GM10266 (cell line): ENCODE results near the gene CLIC1.

Experiments used
- DNase-seq: peaks from one replicate; pipeline ENCODE4 v3.0.0; 2012; ENCODE audit errors: extremely low spot score
- TF ChIP-seq, protein P1 (sequence below): IDR thresholded peaks from 2 replicates; pipeline ENCODE4 v1.5.1; 2012; ENCODE audit warnings: mild to moderate bottlenecking, low read depth; ENCODE audit not compliant: control insufficient read depth, insufficient read depth; ENCODE audit errors: missing control alignments

Gene CLIC1

DNA sequence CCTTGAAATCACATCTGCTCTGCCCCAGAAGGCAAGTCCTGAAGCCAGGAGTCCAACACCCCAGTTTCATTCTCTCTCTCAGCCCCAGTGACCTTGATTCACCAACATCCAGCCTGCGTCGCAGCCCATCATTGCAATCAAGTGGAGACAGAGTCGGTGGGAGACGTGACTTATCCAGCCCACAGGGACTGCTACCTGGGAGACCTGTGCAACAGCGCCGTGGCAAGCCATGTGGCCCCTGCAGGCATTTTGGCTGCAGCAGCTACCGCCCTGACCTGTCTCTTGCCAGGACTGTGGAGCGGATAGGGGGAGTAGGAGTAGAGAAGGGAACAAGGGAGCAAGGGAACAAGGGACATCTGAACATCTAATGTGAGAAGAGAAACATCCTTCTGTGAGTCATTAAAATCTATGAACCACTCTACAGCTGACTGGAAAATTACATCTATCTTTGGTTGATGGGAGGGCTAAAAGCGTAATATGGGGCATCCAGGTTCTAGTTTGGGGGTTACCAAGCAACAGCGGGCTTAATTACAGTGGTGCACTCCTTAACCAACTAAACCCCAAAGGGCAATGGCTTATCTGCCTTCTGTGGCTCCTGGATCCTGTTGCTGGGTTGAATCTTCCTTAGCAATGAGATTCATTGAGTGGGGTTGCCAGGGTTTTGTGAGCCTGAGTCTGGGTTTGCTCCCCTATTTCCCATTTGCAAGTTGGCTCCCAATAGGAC, 18.7 kb downstream of the CLIC1 start:
- DNase-seq, result no peak
- TF ChIP-seq, protein P1, sequence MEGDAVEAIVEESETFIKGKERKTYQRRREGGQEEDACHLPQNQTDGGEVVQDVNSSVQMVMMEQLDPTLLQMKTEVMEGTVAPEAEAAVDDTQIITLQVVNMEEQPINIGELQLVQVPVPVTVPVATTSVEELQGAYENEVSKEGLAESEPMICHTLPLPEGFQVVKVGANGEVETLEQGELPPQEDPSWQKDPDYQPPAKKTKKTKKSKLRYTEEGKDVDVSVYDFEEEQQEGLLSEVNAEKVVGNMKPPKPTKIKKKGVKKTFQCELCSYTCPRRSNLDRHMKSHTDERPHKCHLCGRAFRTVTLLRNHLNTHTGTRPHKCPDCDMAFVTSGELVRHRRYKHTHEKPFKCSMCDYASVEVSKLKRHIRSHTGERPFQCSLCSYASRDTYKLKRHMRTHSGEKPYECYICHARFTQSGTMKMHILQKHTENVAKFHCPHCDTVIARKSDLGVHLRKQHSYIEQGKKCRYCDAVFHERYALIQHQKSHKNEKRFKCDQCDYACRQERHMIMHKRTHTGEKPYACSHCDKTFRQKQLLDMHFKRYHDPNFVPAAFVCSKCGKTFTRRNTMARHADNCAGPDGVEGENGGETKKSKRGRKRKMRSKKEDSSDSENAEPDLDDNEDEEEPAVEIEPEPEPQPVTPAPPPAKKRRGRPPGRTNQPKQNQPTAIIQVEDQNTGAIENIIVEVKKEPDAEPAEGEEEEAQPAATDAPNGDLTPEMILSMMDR, result no peak

DNA sequence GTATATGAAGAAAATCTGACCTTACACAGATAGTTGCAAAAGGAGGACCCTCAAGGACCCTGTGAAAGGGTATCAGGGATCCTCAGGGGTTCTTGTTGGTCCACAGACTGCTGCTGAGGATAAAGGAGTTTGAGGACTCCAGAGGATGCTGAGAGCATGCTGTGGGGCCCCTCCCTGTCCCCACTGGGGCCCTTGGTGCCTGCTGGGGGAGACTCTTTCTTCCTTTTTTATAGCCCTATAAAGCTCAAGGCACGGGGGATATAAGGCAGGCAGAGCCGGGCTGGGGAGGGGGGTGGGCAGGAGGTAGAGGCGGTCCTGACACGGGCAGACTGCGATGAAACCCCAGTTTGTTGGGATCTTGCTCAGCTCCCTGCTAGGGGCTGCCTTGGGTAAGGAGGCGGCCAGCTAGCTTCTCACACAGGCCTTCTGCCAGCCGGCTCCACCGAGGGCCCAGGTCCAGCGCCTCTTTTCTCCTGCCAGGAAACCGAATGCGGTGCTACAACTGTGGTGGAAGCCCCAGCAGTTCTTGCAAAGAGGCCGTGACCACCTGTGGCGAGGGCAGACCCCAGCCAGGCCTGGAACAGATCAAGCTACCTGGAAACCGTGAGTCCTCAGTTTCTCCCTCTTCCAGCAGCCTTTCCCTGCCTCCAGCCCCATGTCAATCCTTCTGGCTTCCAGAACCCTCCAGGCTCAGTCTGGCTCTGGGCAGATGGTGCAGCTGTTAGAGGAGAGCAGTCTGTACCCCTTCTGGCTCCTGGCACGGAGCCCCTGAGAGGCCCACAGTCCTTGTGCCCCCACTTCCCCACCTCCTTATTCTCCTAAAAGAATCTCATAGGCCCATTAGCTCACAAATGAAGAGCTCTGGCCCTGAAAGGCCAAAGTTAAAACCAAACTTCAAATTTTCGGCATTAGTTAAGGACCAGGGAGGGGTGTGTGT, 21.0 kb downstream of the CLIC1 start, which contains the start of gene LY6G6D:
TSS of gene LY6G6D (plus strand) at position 327 of the 937 bp plus-strand sequence. CDS start at position 335, 8 bp downstream.
- TF ChIP-seq, protein P1, result no peak
- DNase-seq, result no peak

DNA sequence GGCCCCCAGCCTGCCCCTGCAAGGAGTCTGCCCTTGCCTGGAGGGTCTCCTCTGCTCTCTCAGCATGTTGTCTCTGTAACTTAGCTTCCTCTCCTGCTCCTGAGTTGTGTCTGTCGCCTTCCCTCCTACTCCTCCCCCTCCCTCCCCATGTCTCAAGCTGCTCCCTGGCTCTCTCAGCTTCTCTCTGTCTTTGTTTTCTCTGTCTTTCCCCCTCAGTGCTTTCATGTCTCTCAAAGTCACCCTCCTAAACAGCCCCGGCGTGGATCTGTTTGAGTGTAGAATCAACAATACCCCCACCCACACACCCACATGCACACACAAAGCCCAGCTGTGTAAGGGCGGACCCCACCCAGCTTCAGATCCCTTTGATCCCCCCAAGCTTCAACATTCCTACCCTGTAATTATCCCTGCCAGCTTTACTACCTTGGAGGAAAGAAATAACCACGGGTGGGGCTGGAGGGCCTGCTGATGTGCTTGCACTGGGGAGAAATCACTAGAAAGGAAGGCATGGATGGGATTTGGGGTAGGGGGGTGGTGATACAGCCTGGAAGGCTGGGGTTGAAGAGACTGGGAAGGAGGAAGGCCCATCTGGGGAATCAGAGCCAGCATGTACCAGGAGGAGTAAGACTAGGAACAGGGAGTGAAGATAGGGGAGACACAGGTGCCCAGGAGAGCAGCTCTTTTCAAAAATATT, 22.2 kb downstream of the CLIC1 start:
- TF ChIP-seq, protein P1, result no peak
- DNase-seq, result no peak

DNA sequence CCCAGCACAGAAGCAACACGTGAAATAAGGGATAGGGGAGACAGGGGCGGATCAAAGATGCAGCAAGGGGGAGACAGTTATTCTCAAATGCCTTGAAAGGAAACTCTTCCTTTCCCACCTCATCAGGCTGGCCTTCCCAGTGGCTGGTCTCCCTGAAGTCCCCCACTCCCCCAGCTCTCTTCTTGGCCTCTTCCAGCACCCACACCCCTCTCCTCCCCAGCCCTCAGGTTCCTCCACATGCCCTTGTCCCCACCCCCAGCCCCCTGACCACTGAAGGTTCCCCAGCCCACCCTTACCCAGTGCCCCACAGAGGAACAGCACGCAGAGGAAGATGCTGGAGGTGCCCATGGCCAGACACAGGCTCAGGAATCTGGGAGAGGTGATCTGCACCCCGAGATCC, 22.9 kb downstream of the CLIC1 start:
- no peak for DNase-seq
- TF ChIP-seq, protein P1, result no peak

DNA sequence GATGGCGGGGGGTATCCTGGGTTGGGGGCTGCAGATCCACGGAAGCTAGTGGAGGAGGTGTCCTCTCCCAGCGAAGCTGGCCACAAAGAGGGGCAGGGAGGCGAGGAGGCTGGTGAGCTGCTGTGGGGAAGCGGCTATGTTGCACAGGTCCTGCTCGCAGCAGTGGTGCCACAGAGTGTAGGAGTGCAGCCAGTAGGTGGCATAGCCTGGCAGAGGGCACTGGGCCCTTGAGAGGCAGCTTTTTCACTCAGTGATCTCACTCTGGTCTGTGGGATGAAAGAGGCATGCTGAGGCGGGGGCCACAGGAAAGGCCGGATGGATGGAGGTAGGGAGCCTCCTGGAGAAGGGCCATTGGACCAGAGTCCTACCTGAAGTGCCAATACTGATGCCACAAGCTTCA, 24.0 kb downstream of the CLIC1 start:
- TF ChIP-seq, protein P1, result no peak
- no peak for DNase-seq

DNA sequence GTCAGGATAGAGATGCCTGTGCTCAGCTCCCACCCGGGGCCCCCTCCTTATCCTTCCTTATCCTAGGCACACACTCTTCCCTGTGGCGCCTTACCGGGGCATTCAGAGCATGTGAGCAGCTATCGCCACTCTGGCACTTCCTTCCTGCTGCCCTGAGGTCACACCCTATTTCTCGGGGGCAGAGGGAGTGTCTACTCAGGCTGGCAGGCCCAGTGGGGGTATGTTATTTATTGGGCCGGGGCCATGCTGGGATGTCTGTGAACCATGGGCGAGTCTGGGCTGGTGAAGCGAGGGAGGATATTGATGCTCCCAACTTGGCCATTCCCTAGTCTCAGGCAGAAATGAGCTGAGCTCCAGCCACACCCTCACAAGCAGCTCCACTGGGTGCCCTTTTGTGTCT, 25.1 kb downstream of the CLIC1 start:
- no peak for DNase-seq
- TF ChIP-seq, protein P1, result no peak
